IPS DF 4.7 (cell line): ENCODE data around the gene INPP4A.

ENCODE experiments used
- DNase-seq: peaks from one replicate; pipeline ENCODE4 v3.0.0-alpha.2; 2013; ENCODE audit warnings: low spot score; ENCODE audit errors: extremely low read depth

The INPP4A gene

DNA sequence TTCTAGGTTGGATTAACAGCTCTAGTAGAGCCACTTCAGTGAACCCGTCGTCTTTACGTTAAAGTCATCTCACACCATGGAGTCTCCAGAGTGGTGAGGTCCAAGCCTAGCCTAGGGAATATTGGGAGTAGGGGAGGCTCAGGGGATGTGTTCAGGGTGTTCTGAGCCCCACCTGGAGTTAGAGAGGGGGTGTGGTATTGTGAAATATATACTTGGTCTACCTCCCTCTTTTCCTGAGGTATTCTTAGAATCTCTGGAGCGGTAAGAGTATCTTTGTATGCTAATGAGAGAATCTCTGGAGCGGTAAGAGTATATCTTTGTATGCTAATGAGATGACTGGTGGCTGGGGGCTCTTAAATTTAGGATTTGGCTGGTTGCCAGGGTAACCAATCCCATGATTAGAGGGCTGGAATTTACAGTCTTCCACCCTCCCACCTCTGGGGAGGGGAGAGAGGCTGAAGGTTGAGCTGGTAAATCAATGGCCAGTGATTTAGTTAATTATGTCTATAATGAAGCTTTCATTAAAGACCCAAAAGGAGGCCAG, 69.5 kb downstream of the INPP4A start:
- DNase-seq: no peak

DNA sequence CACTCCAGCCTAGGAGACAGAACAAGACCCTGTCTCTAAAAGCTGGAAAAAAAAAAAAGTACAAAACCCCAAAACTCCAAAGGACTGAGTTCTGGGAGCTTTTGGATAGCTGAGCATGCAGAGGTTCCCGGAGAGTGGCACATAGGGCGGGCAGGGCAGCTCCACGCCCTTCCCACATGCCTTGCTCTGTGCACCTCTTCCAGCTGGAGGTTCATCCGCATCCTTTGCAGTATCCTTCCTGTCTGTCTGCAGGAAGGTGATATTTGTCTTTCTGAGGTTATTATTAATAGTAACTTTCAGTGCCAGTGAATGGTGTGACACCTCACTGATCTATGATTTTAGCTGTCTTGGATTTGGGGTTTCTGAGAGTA, 70.2 kb downstream of the INPP4A start:
- no peak for DNase-seq

DNA sequence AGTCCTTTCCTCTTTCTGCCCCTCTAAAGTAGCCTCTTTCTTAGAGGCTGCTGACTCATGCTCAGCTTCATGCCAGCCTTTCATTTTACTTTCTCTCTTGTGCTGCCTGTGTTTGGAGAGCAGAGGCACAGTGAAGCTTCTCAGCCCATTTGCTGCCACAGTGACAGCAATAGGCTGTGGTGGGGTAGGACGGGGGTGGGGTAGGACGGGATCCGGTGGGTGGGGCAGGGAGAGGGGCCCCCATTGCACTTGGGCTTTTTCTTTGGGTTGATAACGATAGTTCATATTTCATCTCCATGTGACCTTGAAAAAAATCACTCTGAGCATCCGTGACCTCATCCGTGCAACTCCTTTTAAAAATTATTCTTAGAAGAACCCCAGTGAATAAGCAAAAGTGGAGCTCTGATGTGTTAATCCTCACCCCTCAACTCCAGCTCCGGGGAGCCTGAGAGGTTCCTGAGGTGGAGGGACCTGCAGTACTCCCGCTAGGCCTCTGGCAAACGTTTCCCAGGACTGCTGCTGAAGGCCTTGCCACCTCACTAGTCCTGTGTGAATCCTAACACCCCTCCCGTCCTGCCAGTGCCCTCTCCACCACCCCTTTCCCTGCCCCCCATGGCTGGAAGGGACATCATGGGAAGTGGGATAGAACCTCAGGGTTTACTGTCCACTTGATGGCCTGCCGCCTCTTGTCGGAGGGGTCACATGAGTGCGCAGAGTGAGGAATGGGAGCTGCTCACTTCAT, 70.8 kb downstream of the INPP4A start:
- DNase-seq: no peak

DNA sequence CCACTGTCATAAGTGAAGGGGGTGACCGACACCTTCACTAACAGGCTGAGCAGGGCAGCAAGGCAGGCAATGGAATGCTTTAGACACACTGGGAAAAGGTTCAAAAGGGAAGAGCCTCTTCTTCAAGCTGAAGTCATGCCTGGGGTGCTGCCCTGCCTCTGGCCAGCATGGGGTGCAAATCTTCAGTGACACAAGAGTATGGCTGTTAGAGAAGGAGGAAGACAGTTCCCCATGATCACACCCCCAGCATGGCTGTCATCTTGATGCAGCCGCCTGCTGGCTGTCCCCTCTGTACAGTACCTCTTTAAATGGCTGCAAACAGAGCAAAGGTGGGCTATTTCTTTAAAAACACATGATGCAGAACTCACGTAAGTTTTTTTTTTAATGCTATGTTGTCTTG, 71.9 kb downstream of the INPP4A start:
- DNase-seq: no peak

DNA sequence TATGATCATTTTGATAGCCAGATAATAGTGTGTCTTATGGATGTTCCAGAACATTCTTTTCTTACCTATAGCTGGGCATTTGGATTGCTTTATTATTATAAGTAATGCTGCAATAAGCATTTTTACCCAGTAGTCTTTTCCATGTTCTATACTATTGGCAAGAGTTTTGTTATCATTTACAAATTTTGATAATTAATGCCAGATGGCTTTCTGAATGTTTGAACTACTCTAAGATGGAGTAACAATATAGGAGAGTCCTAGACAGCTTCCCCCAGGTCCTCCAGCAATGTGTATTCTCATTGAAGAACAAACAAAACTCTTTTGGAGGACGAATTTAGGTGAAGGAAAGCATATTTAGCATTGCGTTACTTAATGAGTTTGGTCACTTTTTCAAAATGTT, 73.0 kb downstream of the INPP4A start:
- DNase-seq: no peak

DNA sequence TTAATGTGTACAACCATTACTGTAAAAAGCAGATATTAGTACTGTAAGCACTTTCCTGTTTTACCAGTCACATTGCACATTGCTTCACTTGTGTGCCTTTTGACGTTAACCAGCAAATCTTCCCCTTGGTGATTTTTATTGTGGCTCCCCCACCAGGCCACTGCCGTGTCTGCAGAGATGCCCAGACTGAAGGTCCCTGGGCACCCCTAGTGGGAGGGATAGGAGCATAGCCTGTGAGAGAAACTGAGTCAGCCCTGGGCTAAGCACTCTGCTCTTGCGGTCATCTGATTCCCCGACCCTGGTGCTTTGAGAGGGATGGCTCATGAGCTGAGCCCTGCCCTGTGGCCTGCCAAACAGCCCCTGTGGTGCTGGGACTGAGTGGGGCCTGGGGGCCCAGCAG, 73.4 kb downstream of the INPP4A start:
- peak; percentile 11 for DNase-seq

DNA sequence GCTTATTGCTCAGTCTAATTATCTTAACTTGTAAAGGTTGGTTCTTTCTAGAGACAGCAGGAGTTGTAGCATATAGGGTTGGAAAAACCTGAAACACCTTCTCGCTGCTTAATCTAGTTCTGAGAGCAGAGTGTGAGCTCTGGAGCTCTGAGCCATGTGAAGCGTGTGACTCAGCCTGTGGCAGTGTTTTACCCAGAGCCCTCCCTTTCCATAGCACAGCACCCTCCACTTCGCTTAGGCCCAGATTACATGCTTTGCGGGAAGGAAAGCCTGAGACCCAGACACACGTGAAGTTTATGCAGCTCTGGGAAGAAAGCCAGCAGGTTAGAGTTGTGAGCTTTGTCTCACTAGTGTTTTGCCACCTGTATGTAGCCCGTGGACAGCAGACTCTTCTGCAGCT, 74.5 kb downstream of the INPP4A start:
- no peak for DNase-seq

DNA sequence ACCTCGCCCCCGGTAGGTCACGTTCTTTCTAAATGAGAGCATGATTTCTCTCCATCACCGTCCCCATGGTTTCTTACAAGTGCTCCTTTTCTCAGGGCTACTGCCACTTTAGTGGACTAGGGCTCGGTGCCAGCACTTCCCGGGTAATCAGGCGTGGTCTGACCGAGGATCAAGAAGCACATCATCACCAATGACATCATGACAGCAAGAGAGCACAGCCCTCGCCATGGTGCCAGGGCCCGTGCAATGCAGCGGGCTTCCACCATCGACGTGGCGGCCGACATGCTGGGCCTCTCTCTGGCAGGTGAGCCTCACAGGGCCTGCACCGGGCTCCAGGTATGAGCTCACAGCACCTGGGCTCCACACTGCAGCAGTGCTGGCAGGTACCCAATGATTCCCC, 75.2 kb downstream of the INPP4A start:
- DNase-seq: no peak

DNA sequence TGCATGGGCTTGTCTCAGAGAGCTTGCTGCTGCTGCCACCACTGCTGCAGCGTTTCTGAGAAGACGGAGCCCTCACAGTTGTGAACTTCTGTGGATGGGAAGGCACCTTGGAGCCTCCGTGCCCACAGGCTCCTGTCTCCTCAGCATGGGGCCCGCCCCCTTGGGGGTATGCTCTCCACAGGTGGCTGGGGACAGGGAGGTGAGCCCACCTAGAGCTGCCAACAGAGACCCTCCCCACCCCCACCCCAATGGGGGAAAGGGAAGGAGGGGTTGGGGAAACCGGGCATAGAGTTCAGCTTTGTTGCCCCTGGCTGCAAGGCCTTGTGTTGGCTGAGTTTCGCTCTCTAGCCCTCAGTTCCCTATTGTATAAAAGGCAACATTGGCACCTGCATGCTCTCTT, 76.1 kb downstream of the INPP4A start:
- DNase-seq: no peak

DNA sequence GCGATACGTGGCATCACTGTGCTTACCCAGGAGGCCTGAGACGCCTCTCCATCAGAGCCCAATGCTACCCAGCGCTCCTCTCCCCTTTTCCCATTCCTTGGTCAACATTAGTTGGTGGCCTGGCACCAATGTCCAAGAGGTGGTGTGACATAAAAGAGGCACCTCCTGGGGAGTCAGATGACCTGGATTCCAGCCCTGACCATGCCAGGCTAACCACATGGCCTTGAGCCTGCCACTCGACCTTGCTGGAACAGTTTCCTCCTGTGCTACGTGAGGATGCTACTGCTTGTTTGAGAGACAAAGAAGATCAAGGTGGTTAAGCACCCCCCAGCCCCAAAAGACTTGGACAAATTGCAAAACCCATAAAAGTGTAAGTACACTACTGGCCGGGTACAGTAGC, 76.6 kb downstream of the INPP4A start:
- no peak for DNase-seq

DNA sequence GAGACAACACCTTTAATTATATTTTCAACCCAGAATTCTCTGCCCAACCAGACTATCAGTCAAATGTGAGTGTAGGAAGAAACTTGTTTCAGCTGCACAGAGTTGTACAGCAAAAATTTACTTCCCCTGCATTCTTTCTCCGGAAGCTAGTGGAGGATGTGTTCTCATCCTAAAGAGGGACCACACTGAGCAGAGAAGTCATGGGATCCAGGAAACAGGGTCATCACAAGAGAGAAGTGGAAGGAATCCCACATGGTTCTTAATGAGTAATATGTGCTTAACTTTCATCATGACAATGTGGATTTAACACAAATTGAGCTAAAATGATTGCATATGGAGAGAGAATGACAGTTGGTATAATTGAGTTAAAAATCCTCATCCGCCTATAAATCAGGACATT, 78.2 kb downstream of the INPP4A start:
- DNase-seq: no peak

DNA sequence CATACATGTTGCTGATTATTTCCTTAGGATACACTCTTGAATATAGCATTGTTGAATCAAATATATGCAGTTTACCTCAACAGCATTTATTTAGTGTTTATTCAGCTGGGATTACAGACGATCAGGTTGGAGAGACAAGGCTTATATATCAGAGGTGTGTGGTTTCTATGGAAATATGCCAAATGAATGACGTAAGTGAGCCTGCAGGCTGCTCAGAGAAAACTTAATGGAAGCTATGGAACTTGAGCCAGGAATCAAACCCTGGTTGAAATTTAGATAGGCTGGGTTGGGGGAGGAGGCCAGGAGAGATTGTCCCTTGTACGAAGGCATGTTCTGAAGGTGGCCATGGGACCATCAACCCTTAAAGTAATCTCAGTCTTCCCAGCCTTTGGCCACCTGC, 79.5 kb downstream of the INPP4A start:
- no peak for DNase-seq

DNA sequence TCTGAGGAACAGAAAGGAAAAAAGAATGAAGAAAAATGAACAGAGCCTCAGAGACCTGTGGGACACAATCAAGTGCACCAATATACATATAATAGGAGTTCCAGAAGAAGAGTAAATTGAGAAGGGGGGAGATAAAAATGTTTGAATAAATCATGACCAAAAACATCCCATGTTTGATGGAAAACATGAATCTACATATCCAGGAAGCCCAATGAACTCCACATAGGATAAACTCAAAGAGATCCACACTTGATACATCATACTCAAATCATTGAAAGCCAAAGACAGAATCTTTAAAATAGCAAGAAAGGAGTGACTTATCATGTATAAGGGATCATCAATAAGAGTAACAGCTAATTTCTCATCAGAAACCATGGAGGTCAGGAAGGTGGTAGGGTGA, 83.7 kb downstream of the INPP4A start:
- DNase-seq: no peak

DNA sequence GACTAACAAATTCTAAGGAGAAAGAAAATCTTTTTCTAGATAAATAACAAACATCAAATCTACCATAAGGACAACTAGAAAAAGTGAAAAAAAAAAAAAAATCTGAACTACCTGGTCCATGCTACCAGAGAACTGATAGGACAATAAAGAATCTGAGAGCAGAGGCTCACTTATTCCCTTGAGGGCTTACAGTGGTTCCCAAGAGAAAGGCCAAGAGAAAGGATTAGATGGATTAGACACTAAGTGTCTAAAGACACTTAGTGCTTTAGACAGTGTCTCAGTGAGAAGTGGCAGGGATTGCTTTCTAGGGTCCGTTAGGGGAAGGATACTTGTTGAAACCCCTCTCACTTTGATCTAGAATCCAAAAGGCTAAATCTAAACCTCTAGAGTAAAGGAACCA, 85.5 kb downstream of the INPP4A start:
- DNase-seq: no peak

DNA sequence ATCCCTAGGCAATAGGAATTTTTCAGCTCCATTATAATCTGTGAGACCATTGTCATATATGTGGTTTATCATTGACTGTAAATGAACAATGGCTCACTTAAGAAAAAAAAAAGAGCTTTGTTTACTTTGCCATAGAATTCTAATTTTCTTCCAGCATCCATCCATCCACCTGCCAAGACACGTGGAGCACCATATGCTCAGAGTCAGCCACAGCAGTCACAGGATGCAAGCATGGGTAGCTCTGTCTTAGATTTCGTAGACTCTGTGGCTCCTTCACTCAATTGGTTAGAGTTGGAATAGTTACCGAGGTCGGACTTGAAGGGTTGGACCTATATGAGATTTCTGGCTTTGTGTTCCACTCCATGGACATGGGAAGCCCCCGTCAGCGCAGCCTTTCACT, 88.1 kb downstream of the INPP4A start:
- no peak for DNase-seq

DNA sequence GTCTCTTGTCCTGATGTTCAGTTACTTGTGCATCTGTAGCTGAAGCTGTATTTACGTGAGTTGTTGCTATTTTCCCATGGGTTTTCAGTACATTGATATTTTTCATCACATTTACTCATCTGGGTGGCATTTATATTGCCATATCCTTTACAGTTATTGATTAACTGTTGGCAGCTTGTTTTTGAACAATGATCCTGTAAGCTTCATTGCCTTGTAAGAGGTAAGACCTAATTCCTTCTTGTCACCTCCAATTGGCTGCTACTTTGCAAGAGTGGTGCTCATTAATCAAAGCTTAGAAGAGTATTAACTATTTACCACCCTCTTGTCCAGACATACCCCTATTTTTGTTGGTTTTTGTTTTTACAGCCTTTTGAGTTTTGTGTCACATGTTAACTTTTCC, 88.9 kb downstream of the INPP4A start:
- DNase-seq: no peak

DNA sequence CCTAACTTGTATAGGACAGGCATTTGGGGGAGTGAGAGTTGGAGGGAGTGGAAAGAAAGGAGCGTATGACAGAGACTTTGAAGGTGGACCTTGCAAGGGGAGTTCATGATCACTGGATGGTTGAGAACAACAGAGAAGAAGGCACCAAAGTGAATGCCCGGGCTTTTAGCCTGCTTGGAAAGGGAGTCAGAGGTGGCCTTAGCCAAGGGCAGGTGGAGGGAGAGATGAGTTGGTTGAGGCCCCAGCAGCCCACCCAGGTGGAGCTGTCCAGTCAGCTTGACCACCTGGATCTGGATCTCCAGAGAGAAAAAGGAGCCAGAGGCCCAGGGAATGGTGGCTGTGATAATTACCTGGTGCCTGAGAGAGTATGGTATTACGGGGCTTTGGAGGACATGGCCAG, 90.1 kb downstream of the INPP4A start:
- DNase-seq: no peak

DNA sequence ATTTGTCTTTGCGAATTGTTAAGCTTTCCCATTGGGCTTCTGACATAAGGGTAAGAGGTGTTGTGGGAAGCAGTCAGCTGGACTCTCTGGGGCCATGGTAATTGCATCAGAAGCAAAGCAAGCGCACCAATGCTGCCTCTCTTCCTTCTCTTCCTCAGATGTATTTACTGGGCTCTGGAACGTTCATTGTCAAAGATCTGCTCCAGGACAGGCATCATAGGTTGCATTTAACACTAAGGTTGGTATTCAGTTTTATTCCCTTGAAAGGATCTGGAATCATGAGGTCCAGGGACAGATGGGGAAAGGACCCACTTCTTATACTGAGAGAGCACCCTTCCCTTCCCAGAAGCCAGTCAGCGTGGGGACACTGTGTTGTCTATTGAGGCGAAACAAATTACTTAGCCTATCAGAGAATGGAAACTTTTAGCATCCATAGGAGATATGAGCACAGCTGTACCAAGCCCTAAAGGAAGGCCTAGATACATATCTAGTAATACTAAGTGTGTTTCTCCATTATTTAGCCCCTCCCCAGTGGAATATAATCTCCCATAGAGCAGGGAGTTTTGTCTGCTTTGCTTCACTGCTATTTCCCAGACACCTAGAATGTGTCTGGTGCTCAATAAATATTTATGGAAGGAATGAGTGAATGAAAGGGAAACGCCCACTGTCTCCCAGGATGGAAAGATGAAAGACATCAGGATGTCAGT, 91.5 kb downstream of the INPP4A start:
- DNase-seq: no peak

DNA sequence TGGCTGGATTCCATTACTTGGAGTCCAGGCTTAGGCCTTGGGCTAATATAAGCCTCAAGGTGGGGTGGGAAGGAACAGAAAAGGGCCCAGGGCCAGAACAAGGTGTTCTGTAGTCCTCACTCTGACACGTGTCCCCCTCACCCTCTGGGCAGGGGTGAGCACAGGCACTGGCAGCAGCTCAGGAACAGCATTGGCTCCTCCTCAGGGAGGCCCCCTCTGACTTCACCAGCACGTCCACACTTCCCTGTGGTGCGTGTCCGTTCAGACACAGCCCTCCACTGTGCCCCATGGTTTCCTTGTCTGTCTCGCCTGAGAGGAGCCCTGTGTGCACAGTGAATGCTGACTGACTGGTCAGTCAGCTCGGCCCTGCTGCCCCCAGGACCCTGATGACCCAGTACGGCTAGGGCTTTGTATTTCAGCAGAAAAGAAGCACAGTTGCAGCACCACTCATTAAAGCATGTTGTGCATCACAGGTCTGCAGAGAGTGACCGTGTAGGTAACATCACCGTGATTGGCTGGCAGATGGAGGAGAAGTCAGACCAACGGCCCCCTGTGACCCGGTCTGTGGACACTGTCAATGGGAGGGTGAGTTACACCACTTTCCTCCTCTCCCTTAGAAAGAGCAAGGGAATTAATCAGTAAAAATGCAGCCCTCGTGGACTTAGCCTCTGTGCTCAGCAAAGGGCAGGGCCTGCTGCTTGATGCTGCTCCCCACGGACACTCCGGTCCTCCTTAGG, 92.9 kb downstream of the INPP4A start:
- DNase-seq: no peak

DNA sequence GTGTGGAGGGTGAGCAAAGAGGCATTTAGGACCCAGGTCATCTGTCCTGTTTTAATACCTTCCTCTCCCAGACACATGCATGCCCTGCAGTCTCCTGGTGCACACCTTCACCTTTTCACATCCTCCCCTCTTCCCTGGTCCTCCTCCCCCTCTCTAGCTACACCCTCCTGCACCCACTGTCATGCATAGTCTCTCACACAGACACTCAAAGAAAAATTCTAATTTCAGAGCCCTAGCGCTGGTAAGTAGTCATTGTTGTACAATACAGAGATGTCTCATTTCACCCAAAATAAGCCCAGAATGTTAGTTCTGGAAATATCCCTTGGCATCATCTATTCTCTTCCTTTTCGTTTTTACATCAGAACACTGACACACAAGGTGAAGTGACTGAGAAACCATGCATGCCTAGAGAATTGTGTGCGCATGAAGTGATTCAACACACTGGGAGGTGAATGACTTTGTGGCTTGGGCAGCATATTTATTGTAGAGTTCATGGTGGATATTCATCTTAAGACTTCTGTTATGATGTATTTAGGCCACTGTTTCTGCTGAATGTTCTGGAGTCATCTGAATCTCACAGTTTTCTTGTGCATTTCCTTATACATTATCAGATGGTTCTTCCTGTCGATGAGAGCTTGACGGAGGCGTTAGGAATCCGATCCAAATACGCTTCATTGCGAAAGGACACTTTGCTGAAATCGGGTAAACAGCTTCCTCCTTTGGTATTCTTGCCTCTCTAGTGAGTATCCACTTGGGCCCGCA, 93.8 kb downstream of the INPP4A start:
- no peak for DNase-seq

DNA sequence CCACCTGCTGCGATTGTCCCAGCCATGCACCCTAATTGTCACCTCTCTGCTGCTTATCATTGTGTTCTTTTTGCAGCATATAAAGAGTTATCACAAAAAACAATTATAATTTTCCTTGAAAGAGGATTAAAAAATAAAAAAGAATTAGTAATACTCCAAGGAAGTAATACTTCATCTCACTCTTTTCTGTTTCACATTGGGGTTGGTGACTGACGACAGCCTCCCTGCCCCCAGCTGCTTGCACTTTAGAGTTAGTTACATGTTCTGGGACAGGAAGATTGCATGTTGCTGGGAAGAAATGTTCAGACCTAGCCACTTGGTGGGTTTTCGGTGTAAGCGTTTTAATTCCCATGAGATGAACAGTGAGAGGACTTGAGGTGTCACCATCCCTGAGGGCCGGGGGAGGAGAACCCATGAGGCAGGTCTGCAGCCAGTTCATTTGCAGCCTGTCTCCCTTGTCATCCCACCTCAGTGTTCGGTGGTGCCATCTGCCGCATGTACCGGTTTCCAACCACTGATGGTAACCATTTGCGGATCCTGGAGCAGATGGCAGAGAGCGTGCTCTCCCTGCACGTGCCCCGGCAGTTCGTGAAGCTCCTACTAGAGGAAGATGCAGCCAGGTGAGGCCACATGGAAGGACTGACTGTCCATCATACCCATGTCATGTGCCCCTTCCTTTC, 94.5 kb downstream of the INPP4A start:
- DNase-seq: no peak
